ENCODE measurements around the gene KCTD5.

Gene KCTD5

DNA sequence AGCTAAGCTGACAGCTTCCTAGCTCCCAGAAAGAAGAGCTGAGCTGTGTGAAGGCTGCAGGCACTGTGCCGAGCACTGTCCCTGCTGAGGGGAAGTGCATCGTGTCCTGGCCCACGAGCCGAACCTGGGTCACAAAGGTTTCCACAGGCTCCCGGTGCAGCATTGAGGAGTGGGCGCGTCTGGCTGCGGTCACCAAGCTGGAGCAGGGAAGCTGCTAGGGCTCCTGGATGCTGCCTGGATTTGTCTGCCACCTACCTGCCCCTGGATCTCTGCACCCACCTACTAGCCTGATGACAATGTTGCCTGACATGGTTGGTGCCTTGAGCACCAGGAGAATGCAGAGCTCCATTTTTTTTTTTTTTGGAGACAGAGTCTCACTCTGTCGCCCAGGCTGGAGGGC, 63.6 kb downstream of the KCTD5 start:
- Histone ChIP-seq H3K9ac (ENCODE audit: low read depth, low read length, poor library complexity, severe bottlenecking) (no peak overlapping the region), H2AFZ (ENCODE audit: low read length) (no peak overlapping the region), H3K4me3 (ENCODE audit: low read length, poor library complexity, severe bottlenecking) (no peak overlapping the region), H3K4me1 (ENCODE audit: insufficient read depth, low read length, poor library complexity, severe bottlenecking) (peaks cover 4% of the 10 kb centered on the region), H3K9me3 (ENCODE audit: insufficient read depth, low read depth, low read length) (no peaks in the 10 kb centered on the region), H3K36me3 (ENCODE audit: insufficient read depth, low read length) (no peaks in the 10 kb centered on the region), H3K9me2 (replicated peaks; ENCODE audit: low read depth, low read length) (no peaks in the 10 kb centered on the region), H3K4me2 (ENCODE audit: low read depth, low read length, poor library complexity, severe bottlenecking) (no peak overlapping the region), H3K79me2 (ENCODE audit: insufficient read depth, low read length) (peaks cover 6% of the 10 kb centered on the region), H3F3A (ENCODE audit: low read depth) (no peaks in the 10 kb centered on the region), H3K27me3 (ENCODE audit: insufficient read depth, low read length, poor library complexity, severe bottlenecking) (no peaks in the 10 kb centered on the region), H4K20me1 (ENCODE audit: insufficient read depth, low read length, poor library complexity, severe bottlenecking) (no peaks in the 10 kb centered on the region)
- TF ChIP-seq EZH2phosphoT487 (IDR thresholded peaks at IDR 0.05; ENCODE audit: borderline replicate concordance), result no peak
- TF ChIP-seq, protein P1, sequence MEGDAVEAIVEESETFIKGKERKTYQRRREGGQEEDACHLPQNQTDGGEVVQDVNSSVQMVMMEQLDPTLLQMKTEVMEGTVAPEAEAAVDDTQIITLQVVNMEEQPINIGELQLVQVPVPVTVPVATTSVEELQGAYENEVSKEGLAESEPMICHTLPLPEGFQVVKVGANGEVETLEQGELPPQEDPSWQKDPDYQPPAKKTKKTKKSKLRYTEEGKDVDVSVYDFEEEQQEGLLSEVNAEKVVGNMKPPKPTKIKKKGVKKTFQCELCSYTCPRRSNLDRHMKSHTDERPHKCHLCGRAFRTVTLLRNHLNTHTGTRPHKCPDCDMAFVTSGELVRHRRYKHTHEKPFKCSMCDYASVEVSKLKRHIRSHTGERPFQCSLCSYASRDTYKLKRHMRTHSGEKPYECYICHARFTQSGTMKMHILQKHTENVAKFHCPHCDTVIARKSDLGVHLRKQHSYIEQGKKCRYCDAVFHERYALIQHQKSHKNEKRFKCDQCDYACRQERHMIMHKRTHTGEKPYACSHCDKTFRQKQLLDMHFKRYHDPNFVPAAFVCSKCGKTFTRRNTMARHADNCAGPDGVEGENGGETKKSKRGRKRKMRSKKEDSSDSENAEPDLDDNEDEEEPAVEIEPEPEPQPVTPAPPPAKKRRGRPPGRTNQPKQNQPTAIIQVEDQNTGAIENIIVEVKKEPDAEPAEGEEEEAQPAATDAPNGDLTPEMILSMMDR (conservative IDR thresholded peaks at IDR 0.05; ENCODE audit: low read length), result no peak

DNA sequence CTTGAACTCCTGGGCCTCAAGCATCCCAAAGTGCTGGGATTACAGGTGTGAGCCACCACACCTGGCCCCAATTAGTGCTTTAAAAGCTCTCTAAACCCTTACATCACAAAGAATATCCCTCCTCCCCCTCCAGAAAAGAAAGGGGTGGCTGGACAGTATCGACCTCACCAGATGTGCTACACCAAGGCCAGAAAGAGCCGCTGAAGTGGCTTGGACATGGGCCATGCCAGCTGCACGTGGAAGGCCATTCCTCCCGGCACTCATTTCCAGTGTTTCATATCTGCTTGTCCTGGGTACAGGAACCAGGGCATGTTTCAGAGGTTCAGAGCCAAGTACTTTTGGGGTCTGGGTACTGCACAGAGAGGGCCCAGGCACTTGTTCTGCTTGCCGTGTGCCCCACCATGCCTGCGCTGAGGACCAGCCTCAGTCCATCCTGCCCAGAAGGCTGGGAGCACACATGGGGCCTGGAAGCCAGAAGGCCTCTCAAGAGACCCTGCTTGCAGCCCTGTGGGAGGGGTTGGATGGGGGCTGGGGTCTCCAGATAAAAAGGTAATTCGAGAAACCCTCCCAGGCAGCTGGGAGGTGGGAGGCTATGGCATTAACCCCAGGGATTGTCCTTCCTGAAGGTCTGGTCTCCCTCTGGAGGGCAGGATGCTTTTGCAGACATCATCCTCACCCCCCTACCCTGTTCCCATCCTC, 66.6 kb downstream of the KCTD5 start:
- H3K4me2 ChIP-seq (ENCODE audit: low read depth, low read length, poor library complexity, severe bottlenecking), result no peak overlapping the region
- TF ChIP-seq EZH2phosphoT487 (IDR thresholded peaks at IDR 0.05; ENCODE audit: borderline replicate concordance), result no peak
- TF ChIP-seq, protein P1 (conservative IDR thresholded peaks at IDR 0.05; ENCODE audit: low read length), result no peak
- H2AFZ ChIP-seq (ENCODE audit: low read length), result no peak overlapping the region
- H3F3A ChIP-seq (ENCODE audit: low read depth), result no peaks in the 10 kb centered on the region
- H3K79me2 ChIP-seq (ENCODE audit: insufficient read depth, low read length), result peaks cover 23% of the 10 kb centered on the region
- no peaks in the 10 kb centered on the region for H3K36me3 ChIP-seq (ENCODE audit: insufficient read depth, low read length)
- H3K27me3 ChIP-seq (ENCODE audit: insufficient read depth, low read length, poor library complexity, severe bottlenecking), result no peaks in the 10 kb centered on the region
- no peak overlapping the region for H3K4me3 ChIP-seq (ENCODE audit: low read length, poor library complexity, severe bottlenecking)
- peaks cover 6% of the 10 kb centered on the region for H4K20me1 ChIP-seq (ENCODE audit: insufficient read depth, low read length, poor library complexity, severe bottlenecking)
- H3K9ac ChIP-seq (ENCODE audit: low read depth, low read length, poor library complexity, severe bottlenecking), result no peak overlapping the region
- no peaks in the 10 kb centered on the region for H3K9me3 ChIP-seq (ENCODE audit: insufficient read depth, low read depth, low read length)
- H3K4me1 ChIP-seq (ENCODE audit: insufficient read depth, low read length, poor library complexity, severe bottlenecking), result peaks cover 10% of the 10 kb centered on the region
- no peaks in the 10 kb centered on the region for H3K9me2 ChIP-seq (replicated peaks; ENCODE audit: low read depth, low read length)

DNA sequence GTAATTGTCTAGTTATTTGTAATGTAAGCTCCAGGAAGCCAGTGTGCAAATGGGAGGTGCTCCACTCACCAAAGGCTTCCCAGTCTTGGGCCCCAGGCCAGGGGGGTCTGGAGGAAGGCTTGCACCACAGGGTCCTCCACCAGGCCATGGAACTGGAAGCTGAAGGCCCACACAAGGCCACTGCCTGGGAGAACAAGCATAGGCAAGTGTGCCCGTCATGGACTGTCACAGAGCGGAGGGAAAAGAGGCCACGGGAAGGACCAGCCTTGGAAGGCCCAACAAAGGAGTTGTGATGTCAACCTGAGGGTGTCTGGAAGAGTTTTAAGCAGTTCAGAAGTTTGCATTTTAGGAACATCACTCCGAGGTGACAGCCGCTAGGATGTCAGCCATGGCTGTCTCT, 67.2 kb downstream of the KCTD5 start:
- no peak overlapping the region for H3K4me3 ChIP-seq (ENCODE audit: low read length, poor library complexity, severe bottlenecking)
- no peaks in the 10 kb centered on the region for H3F3A ChIP-seq (ENCODE audit: low read depth)
- H3K9me2 ChIP-seq (replicated peaks; ENCODE audit: low read depth, low read length), result no peaks in the 10 kb centered on the region
- no peaks in the 10 kb centered on the region for H3K36me3 ChIP-seq (ENCODE audit: insufficient read depth, low read length)
- no peaks in the 10 kb centered on the region for H3K27me3 ChIP-seq (ENCODE audit: insufficient read depth, low read length, poor library complexity, severe bottlenecking)
- peaks cover 29% of the 10 kb centered on the region for H3K79me2 ChIP-seq (ENCODE audit: insufficient read depth, low read length)
- no peaks in the 10 kb centered on the region for H3K9me3 ChIP-seq (ENCODE audit: insufficient read depth, low read depth, low read length)
- H3K4me1 ChIP-seq (ENCODE audit: insufficient read depth, low read length, poor library complexity, severe bottlenecking), result peaks cover 10% of the 10 kb centered on the region
- H4K20me1 ChIP-seq (ENCODE audit: insufficient read depth, low read length, poor library complexity, severe bottlenecking), result peaks cover 12% of the 10 kb centered on the region
- no peak overlapping the region for H2AFZ ChIP-seq (ENCODE audit: low read length)
- H3K4me2 ChIP-seq (ENCODE audit: low read depth, low read length, poor library complexity, severe bottlenecking), result no peak overlapping the region
- TF ChIP-seq, protein P1 (conservative IDR thresholded peaks at IDR 0.05; ENCODE audit: low read length), result no peak
- TF ChIP-seq EZH2phosphoT487 (IDR thresholded peaks at IDR 0.05; ENCODE audit: borderline replicate concordance), result no peak
- H3K9ac ChIP-seq (ENCODE audit: low read depth, low read length, poor library complexity, severe bottlenecking), result no peak overlapping the region

All from Loucy (cell line).